Activated CD4-positive, alpha-beta T cell treated with anti-CD3 and anti-CD28 coated beads, Interleukin-2, amount 50 U/mL, for 1 hour (primary cell): ENCODE measurements around the gene DOCK8.

ENCODE experiments used
- DNase-seq: peaks from one replicate; pipeline ENCODE4 v3.0.0-alpha.2; 2020

Gene DOCK8

DNA sequence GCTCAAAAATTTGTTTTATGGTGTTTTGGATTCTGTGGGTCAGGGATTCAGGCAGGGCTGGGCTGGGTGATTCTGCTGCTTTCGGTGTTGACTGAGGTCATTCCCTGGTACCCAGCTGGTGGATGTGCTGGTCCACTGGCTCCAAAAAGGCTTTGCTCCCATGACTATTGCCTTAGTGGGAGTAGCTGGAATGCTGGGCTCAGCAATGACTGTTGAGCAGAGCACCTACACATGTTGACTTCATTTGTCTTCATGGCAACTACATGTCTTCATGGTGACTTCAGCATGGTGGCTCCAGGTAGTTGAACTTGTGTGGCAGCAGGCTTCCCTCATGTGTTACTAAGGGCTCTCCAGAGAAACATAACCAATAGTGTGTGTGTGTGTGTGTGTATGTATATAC lies 297.2 kb downstream of the DOCK8 start:
- no peak for DNase-seq

DNA sequence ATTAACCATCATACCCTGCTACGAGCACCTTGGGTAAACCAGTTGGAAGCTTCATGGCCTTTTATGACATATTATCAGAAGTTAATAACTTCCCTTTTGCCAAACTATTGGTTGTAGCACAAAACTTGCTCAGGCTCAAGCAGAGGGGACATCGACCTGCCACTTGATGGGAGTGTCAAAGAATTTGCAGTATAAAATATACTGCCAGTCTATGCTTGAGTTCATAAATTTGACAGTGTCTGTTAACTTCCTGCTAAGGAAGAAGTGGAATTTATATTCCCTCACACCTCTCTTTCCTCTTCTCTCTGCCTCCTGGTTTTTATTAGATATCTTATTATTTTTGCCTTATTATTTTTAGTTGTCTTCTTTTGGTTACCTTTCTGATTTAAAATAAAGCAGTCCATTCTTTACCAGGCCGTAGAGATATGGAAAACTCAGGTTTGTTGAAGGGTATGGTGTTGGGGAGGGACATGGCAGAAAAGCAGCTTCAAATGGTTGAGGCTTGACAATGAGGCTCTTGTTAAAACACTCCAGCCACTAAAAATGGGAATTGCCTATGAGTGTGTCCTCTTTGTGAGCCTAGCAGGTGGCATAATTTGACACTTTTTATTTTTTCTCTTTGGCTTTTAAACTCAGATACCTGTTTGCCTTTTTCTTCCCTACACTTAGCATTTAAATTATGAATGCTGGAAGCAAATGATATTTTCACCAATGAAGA lies 298.0 kb downstream of the DOCK8 start:
- DNase-seq, result no peak
